ENCODE measurements around the gene NSD1.
"Not testable (repeated sequence)": the region's sequence is repeated elsewhere in the genome, so short reads cannot be mapped to it uniquely, and the experiment has no call there.

NSD1 gene

GRCh38 chr5:177128551-177128981 is 5.0 kb upstream of the NSD1 start:
- no peak for DNase-seq

GRCh38 chr5:177130211-177131018 is 3.2 kb upstream of the NSD1 start:
- no peak for DNase-seq

GRCh38 chr5:177131019-177131320 is 2.6 kb upstream of the NSD1 start:
- DNase-seq, result no peak

GRCh38 chr5:177131352-177132135 is 2.0 kb upstream of the NSD1 start:
- DNase-seq, result no peak

GRCh38 chr5:177132136-177133095 is 1.2 kb upstream of the NSD1 start:
- DNase-seq, result peak; percentile 60

- peak; percentile 62 for DNase-seq
Measured at GRCh38 chr5:177133853-177134696, 502 bp downstream of the NSD1 start.

GRCh38 chr5:177134697-177135225 is 1.2 kb downstream of the NSD1 start:
- DNase-seq, result peak; percentile 50

- DNase-seq, result no peak
Measured at GRCh38 chr5:177140312-177140711, 6.7 kb downstream of the NSD1 start.

GRCh38 chr5:177141496-177141895 is 7.9 kb downstream of the NSD1 start:
- no peak for DNase-seq

- DNase-seq, result no peak
Measured at GRCh38 chr5:177142098-177142611, 8.6 kb downstream of the NSD1 start.

- DNase-seq, result no peak
Measured at GRCh38 chr5:177142778-177143177, 9.2 kb downstream of the NSD1 start.

GRCh38 chr5:177146891-177147638 is 13.5 kb downstream of the NSD1 start:
- no peak for DNase-seq

GRCh38 chr5:177150061-177150460 is 16.5 kb downstream of the NSD1 start:
- DNase-seq, result not testable (repeated sequence)

GRCh38 chr5:177154003-177154643 is 20.6 kb downstream of the NSD1 start:
- DNase-seq, result no peak

GRCh38 chr5:177162379-177162778 is 28.8 kb downstream of the NSD1 start:
- DNase-seq, result no peak

- DNase-seq, result no peak
Measured at GRCh38 chr5:177163500-177163899, 29.9 kb downstream of the NSD1 start.

GRCh38 chr5:177169271-177169670 is 35.7 kb downstream of the NSD1 start:
- DNase-seq, result no peak

GRCh38 chr5:177171961-177172360 is 38.4 kb downstream of the NSD1 start:
- no peak for DNase-seq

GRCh38 chr5:177175336-177175735 is 41.8 kb downstream of the NSD1 start:
- DNase-seq, result no peak

GRCh38 chr5:177176175-177176711 is 42.7 kb downstream of the NSD1 start:
- no peak for DNase-seq

Data from hematopoietic multipotent progenitor cell treated with erythropoietin and hydrocortisone succinate and interleukin-3 and kit ligand, for 6 days (in vitro differentiated cells).